HCT116 (cell line): ENCODE results near the gene SCYGR1. TPM values are rescaled to one million over a fixed set of nuclear protein-coding genes. Genes with fewer than 3 reads are reported as not detected.

Experiments
- ATAC-seq: fragments of 200-7000 bp; cut with Tn5 transposase; 2 replicates; pipeline ENCODE4 v1.9.1; 2020; ENCODE audit warnings: mild to moderate bottlenecking, moderate library complexity
- BruUV-seq: library from RNA; stranded (reverse); fragments of 400-500 nt; replicated peaks from 2 replicates; lab custom pipeline; 2021; lab: Mats Ljungman, UMichigan
- CTCF ChIA-PET: fragments of 300-600 bp; sonication (Branson Sonifier 250); formaldehyde crosslinking; loops from one replicate; lab custom pipeline; 2021; ENCODE audit warnings: antibody characterized with exemption; lab: Charles Lee
- POLR2A ChIA-PET: fragments of 300-600, 350-600 bp; sonication (Branson Sonifier 250); formaldehyde crosslinking; loops from one replicate; lab custom pipeline; 2021; ENCODE audit warnings: antibody characterized with exemption; lab: Charles Lee
- RAD21 ChIA-PET, 2 experiments: fragments of 300-600 bp; sonication (Branson Sonifier 250); formaldehyde crosslinking; loops; one replicate each; lab custom pipeline; 2023; ENCODE audit warnings: low total read pairs in 2 of 2; ENCODE audit not compliant: uncharacterized antibody in 2 of 2, unreplicated experiment in 2 of 2, low non-redundant PET in 1 of 2; lab: Charles Lee
- DNase-seq: peaks from one replicate; pipeline ENCODE4 v3.0.0-alpha.2; 2010; ENCODE audit warnings: low read depth, low spot score
- H2AFZ ChIP-seq: fragments of 200-600 bp; shearing (Covaris generic), sonication (generic); 2 replicates; pipeline ENCODE4 v1.6.1; 2017; ENCODE audit warnings: low read depth, mixed run types, mixed read lengths, antibody characterized with exemption, low read length; ENCODE audit not compliant: poor library complexity, severe bottlenecking
- H3K27ac ChIP-seq: 2 replicates; pipeline ENCODE4 v1.5.1; 2012; ENCODE audit warnings: low read depth, low read length
- H3K27me3 ChIP-seq: fragments of 200-600 bp; sonication (generic); 2 replicates; pipeline ENCODE4 v1.6.1; 2016; ENCODE audit warnings: mixed run types, low read length, mixed read lengths; ENCODE audit not compliant: insufficient read depth
- H3K36me3 ChIP-seq, 2 experiments: fragments of 200-500 bp in 1 of 2; fragments of 200-600 bp in 1 of 2; sonication (Bioruptor generic) in 1 of 2; sonication (generic) in 1 of 2; 2 replicates each; pipeline versions ENCODE4 v1.5.1 to v1.6.1; 2014 to 2016; ENCODE audit warnings: low read length in 2 of 2, inconsistent platforms in 1 of 2, mixed read lengths in 1 of 2, mixed run types in 1 of 2; ENCODE audit not compliant: insufficient read depth in 2 of 2, control insufficient read depth in 1 of 2
- H3K4me1 ChIP-seq, 2 experiments: fragments of 200-600 bp in 1 of 2; sonication (generic) in 1 of 2; 2 replicates each; pipeline versions ENCODE4 v1.5.1 to v1.6.1; 2012 to 2017; ENCODE audit warnings: low read length in 2 of 2, inconsistent platforms in 1 of 2, mild to moderate bottlenecking in 1 of 2, mixed read lengths in 1 of 2, mixed run types in 1 of 2, moderate library complexity in 1 of 2; ENCODE audit not compliant: insufficient read depth in 2 of 2, control insufficient read depth in 1 of 2
- H3K4me2 ChIP-seq: fragments of 200-600 bp; sonication (generic); 2 replicates; pipeline ENCODE4 v1.6.1; 2017; ENCODE audit warnings: mixed run types, low read length, mixed read lengths
- H3K4me3 ChIP-seq, 2 experiments: fragments of 200-600 bp in 1 of 2; sonication (generic) in 1 of 2; replicated peaks in 1 of 2; 2 replicates each; pipeline ENCODE4 v1.5.1; 2011 to 2016; ENCODE audit warnings: low read length in 2 of 2, control low read depth in 1 of 2, low read depth in 1 of 2, mild to moderate bottlenecking in 1 of 2, mixed read lengths in 1 of 2, mixed run types in 1 of 2
- H3K79me2 ChIP-seq: fragments of 200-600 bp; sonication (generic); 2 replicates; pipeline ENCODE4 v1.6.1; 2017; ENCODE audit warnings: mild to moderate bottlenecking, mixed run types, low read length, moderate library complexity, mixed read lengths; ENCODE audit not compliant: insufficient read depth
- H3K9ac ChIP-seq: fragments of 200-600 bp; sonication (generic); 2 replicates; pipeline ENCODE4 v1.6.1; 2016; ENCODE audit warnings: low read length, mixed read lengths
- H3K9me2 ChIP-seq: fragments of 200-600 bp; sonication (generic), shearing (Covaris generic); 2 replicates; pipeline ENCODE4 v1.6.1; 2017; ENCODE audit warnings: mixed run types, mild to moderate bottlenecking, moderate library complexity; ENCODE audit not compliant: insufficient read depth
- H3K9me3 ChIP-seq, 2 experiments: fragments of 200-500 bp in 1 of 2; fragments of 200-600 bp in 1 of 2; sonication (Bioruptor generic) in 1 of 2; sonication (generic) in 1 of 2; 2 replicates each; pipeline ENCODE4 v1.6.1; 2014 to 2017; ENCODE audit warnings: low read length in 2 of 2, mixed read lengths in 2 of 2, inconsistent platforms in 1 of 2, low read depth in 1 of 2, mild to moderate bottlenecking in 1 of 2, mixed run types in 1 of 2, moderate library complexity in 1 of 2; ENCODE audit not compliant: control insufficient read depth in 1 of 2, insufficient read depth in 1 of 2
- H4K20me1 ChIP-seq: fragments of 200-600 bp; sonication (generic), shearing (Covaris generic); 2 replicates; pipeline ENCODE4 v1.6.1; 2017; ENCODE audit warnings: mixed run types, mild to moderate bottlenecking, moderate library complexity; ENCODE audit not compliant: insufficient read depth
- ZNF274 ChIP-seq: fragments of 200-500 bp; sonication (Bioruptor generic); IDR thresholded peaks from 2 replicates; pipeline ENCODE4 v1.6.1; 2014; ENCODE audit warnings: mild to moderate bottlenecking, low read depth, low read length, inconsistent platforms
- intact Hi-C: fragments of 100-400 bp; cut with micrococcal nuclease; formaldehyde crosslinking; loops from 2 replicates; pipeline ENCODE4 v1.10.0; 2022
- total RNA-seq: library from RNA; stranded (reverse); gene quantifications from one replicate; pipeline ENCODE4 v1.2.1, GENCODE V29; 2021; ENCODE audit not compliant: unreplicated experiment
- TF ChIP-seq, protein P1 (sequence below): IDR thresholded peaks from 2 replicates; pipeline ENCODE4 v1.6.1; 2012; ENCODE audit warnings: low read depth
- TF ChIP-seq, protein P2 (sequence below), 3 experiments: fragments of 200-600 bp in 1 of 3; sonication (generic) in 1 of 3; IDR thresholded peaks in 2 of 3; conservative IDR thresholded peaks in 1 of 3; 2 replicates each; pipeline ENCODE4 v1.5.1; 2012 to 2017; ENCODE audit warnings: low read depth in 2 of 3, low read length in 2 of 3, antibody characterized with exemption in 1 of 3, borderline replicate concordance in 1 of 3, control low read depth in 1 of 3, mild to moderate bottlenecking in 1 of 3, mixed read lengths in 1 of 3, mixed run types in 1 of 3, moderate library complexity in 1 of 3; ENCODE audit not compliant: insufficient read depth in 1 of 3

The SCYGR1 gene
- total RNA-seq, 1 experiment from 2014 or later: not detected

- no peak overlapping the region for H3K4me3 ChIP-seq
- DNase-seq: no peak
- no peak overlapping the region for H3K9ac ChIP-seq
- no peak for ATAC-seq
- H3K4me2 ChIP-seq: no peak overlapping the region
- peaks cover 0 to 9% of the 10 kb centered on the region in 2 experiments; a peak in 1 of 4 replicates for H3K9me3 ChIP-seq
- H2AFZ ChIP-seq: no peak overlapping the region
- TF ChIP-seq ZNF274: no peak
- TF ChIP-seq, protein P1, sequence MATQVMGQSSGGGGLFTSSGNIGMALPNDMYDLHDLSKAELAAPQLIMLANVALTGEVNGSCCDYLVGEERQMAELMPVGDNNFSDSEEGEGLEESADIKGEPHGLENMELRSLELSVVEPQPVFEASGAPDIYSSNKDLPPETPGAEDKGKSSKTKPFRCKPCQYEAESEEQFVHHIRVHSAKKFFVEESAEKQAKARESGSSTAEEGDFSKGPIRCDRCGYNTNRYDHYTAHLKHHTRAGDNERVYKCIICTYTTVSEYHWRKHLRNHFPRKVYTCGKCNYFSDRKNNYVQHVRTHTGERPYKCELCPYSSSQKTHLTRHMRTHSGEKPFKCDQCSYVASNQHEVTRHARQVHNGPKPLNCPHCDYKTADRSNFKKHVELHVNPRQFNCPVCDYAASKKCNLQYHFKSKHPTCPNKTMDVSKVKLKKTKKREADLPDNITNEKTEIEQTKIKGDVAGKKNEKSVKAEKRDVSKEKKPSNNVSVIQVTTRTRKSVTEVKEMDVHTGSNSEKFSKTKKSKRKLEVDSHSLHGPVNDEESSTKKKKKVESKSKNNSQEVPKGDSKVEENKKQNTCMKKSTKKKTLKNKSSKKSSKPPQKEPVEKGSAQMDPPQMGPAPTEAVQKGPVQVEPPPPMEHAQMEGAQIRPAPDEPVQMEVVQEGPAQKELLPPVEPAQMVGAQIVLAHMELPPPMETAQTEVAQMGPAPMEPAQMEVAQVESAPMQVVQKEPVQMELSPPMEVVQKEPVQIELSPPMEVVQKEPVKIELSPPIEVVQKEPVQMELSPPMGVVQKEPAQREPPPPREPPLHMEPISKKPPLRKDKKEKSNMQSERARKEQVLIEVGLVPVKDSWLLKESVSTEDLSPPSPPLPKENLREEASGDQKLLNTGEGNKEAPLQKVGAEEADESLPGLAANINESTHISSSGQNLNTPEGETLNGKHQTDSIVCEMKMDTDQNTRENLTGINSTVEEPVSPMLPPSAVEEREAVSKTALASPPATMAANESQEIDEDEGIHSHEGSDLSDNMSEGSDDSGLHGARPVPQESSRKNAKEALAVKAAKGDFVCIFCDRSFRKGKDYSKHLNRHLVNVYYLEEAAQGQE: no peak
- TF ChIP-seq, protein P2, sequence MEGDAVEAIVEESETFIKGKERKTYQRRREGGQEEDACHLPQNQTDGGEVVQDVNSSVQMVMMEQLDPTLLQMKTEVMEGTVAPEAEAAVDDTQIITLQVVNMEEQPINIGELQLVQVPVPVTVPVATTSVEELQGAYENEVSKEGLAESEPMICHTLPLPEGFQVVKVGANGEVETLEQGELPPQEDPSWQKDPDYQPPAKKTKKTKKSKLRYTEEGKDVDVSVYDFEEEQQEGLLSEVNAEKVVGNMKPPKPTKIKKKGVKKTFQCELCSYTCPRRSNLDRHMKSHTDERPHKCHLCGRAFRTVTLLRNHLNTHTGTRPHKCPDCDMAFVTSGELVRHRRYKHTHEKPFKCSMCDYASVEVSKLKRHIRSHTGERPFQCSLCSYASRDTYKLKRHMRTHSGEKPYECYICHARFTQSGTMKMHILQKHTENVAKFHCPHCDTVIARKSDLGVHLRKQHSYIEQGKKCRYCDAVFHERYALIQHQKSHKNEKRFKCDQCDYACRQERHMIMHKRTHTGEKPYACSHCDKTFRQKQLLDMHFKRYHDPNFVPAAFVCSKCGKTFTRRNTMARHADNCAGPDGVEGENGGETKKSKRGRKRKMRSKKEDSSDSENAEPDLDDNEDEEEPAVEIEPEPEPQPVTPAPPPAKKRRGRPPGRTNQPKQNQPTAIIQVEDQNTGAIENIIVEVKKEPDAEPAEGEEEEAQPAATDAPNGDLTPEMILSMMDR (IDR thresholded peaks at IDR 0.05 in 2 of 3, conservative IDR thresholded peaks at IDR 0.05 in 1 of 3; ENCODE audit: borderline replicate concordance in 1 of 3, insufficient read depth in 1 of 3, low read depth in 2 of 3, low read length in 2 of 3): no peak
- intact Hi-C loops: no loop called here
- no peaks in the 10 kb centered on the region for H3K36me3 ChIP-seq
- H3K27ac ChIP-seq: no peak overlapping the region
- H3K27me3 ChIP-seq: no peaks in the 10 kb centered on the region
- no peaks in the 10 kb centered on the region for H3K9me2 ChIP-seq
- H3K79me2 ChIP-seq: no peaks in the 10 kb centered on the region
- ChIA-PET POLR2A (no interaction called here), RAD21 (no interaction called here), CTCF (no interaction called here)
- H3K4me1 ChIP-seq: no peaks in the 10 kb centered on the region
- no TSS peak for BruUV-seq
- H4K20me1 ChIP-seq: no peaks in the 10 kb centered on the region
Measured at GRCh38 chr2:227428731-227429285, 41.1 kb upstream of the SCYGR1 start.
